ENCODE measurements around the gene MR1.

DNA sequence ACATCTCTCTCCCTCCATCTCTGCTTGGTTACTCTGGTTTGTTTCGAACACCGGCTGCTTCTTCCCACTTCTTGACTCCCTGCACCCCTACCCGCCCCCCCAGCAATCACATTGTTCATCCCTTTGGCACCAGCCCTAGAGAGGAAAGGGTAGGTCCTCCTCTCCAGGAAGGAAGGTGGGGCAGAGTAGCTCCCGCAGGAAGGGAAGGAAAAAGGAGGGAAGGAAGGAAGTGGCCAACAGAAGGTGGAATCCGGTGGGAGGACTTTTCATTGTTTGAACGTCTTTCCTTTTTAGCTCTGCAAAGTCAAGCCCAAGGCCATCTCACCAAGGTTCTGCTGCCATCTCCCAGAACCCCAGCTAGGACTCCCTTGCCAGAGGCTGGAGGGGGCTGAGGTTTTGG, 72.7 kb downstream of the MR1 start:
- TF ChIP-seq POLR2AphosphoS5 (IDR thresholded peaks at IDR 0.05; ENCODE audit: low read depth, low read length) (no peak), GLI4 (CRISPR knock-in tag; IDR thresholded peaks at IDR 0.05; ENCODE audit: borderline replicate concordance) (no peak), HCFC1 (IDR thresholded peaks at IDR 0.05; ENCODE audit: low read depth, low read length) (no peak)
